ENCODE results near the gene PPIE. TPM values are rescaled to one million over a fixed set of nuclear protein-coding genes. Genes with fewer than 3 reads are reported as not detected.

PPIE gene
- total RNA-seq, 1 experiment from 2014 or later: 73.8 TPM

- no peak for TF ChIP-seq ZBTB33 (IDR thresholded peaks at IDR 0.05; ENCODE audit: extremely low read depth, insufficient replicate concordance, low read length)
- TF ChIP-seq EGR1 (IDR thresholded peaks at IDR 0.05; ENCODE audit: low read depth): no peak
- TF ChIP-seq POLR2AphosphoS5 (IDR thresholded peaks at IDR 0.05; ENCODE audit: low read depth, low read length): no peak
- no peak for TF ChIP-seq MAX (IDR thresholded peaks at IDR 0.05)
These were observed 64.0 kb downstream of the PPIE start (continued) for GRCh38 chr1:39802496-39803260.

- no peak overlapping the region for H3K4me3 ChIP-seq (replicated peaks in 1 of 2; ENCODE audit: low read depth in 1 of 2, low read length in 2 of 2)
- no peak overlapping the region for H2AFZ ChIP-seq (ENCODE audit: low read depth, low read length, poor library complexity, severe bottlenecking)
- ChIA-PET CTCF (interaction anchor here (1.2 kb wide), 1 partner anchor 97 kb away, joined by 3 read pairs; no protein-coding TSS in a partner anchor), POLR2A (no interaction called here), RAD21 (ENCODE audit: low non-redundant PET in 1 of 2, low total read pairs in 2 of 2, uncharacterized antibody in 2 of 2, unreplicated experiment in 2 of 2) (no interaction called here)
- H3K27me3 ChIP-seq (ENCODE audit: insufficient read depth, low read length): no peaks in the 10 kb centered on the region
- no TSS peak for BruUV-seq (replicated peaks)
- no peak overlapping the region for H3K9ac ChIP-seq (ENCODE audit: low read length)
- H3K4me2 ChIP-seq (ENCODE audit: low read length): no peak overlapping the region
- H4K20me1 ChIP-seq (ENCODE audit: insufficient read depth): no peaks in the 10 kb centered on the region
- DNase-seq (ENCODE audit: low read depth, low spot score): no peak
- H3K79me2 ChIP-seq (ENCODE audit: insufficient read depth, low read length): no peaks in the 10 kb centered on the region
- no peaks in the 10 kb centered on the region for H3K36me3 ChIP-seq (ENCODE audit: control insufficient read depth in 1 of 2, insufficient read depth in 2 of 2, low read length in 2 of 2)
- H3K9me2 ChIP-seq (ENCODE audit: insufficient read depth): no peaks in the 10 kb centered on the region
- no peak for ATAC-seq
- intact Hi-C loops (cut with micrococcal nuclease): no loop called here
- H3K27ac ChIP-seq (ENCODE audit: low read depth, low read length): no peak overlapping the region
- H3K4me1 ChIP-seq (ENCODE audit: control insufficient read depth in 1 of 2, insufficient read depth in 2 of 2, low read length in 2 of 2): peaks cover 0 to 1% of the 10 kb centered on the region in 2 experiments; a peak in 2 of 4 replicates
- H3K9me3 ChIP-seq (ENCODE audit: control insufficient read depth in 1 of 2, insufficient read depth in 1 of 2, low read depth in 1 of 2, low read length in 2 of 2): no peaks in the 10 kb centered on the region
- TF ChIP-seq ZNF274 (IDR thresholded peaks at IDR 0.05; ENCODE audit: low read depth, low read length): no peak
- TF ChIP-seq REST (IDR thresholded peaks at IDR 0.05; ENCODE audit: low read depth): no peak
- TF ChIP-seq JUND (IDR thresholded peaks at IDR 0.05): no peak
- TF ChIP-seq POLR2AphosphoS5 (IDR thresholded peaks at IDR 0.05; ENCODE audit: low read depth, low read length): no peak
- no peak for TF ChIP-seq EZH2phosphoT487 (IDR thresholded peaks at IDR 0.05; ENCODE audit: borderline replicate concordance)
- no peak for TF ChIP-seq ZBTB33 (IDR thresholded peaks at IDR 0.05; ENCODE audit: extremely low read depth, insufficient replicate concordance, low read length)
- no peak for TF ChIP-seq FOSL1 (IDR thresholded peaks at IDR 0.05; ENCODE audit: low read depth)
- no peak for TF ChIP-seq SRF (IDR thresholded peaks at IDR 0.05; ENCODE audit: low read depth)
- TF ChIP-seq EZH2 (IDR thresholded peaks at IDR 0.05): no peak
- TF ChIP-seq CBX3 (IDR thresholded peaks at IDR 0.05; ENCODE audit: low read depth): no peak
- no peak for TF ChIP-seq ELF1 (IDR thresholded peaks at IDR 0.05; ENCODE audit: borderline replicate concordance, low read depth)
- no peak for TF ChIP-seq MAX (IDR thresholded peaks at IDR 0.05)
- TF ChIP-seq TCF7L2 (IDR thresholded peaks at IDR 0.05; ENCODE audit: borderline replicate concordance, extremely low read depth, insufficient read depth, insufficient read length): no peak
These were observed 66.7 kb downstream of the PPIE start for GRCh38 chr1:39805385-39805784.

All from HCT116 (cell line).